ENCODE measurements around the gene ERMP1. TPM values are rescaled to one million over a fixed set of nuclear protein-coding genes. Genes with fewer than 3 reads are reported as not detected.

Gene ERMP1
- total and polyA plus RNA-seq, 7 donors = 2.4 to 12.3 (median 8.8) TPM

DNA sequence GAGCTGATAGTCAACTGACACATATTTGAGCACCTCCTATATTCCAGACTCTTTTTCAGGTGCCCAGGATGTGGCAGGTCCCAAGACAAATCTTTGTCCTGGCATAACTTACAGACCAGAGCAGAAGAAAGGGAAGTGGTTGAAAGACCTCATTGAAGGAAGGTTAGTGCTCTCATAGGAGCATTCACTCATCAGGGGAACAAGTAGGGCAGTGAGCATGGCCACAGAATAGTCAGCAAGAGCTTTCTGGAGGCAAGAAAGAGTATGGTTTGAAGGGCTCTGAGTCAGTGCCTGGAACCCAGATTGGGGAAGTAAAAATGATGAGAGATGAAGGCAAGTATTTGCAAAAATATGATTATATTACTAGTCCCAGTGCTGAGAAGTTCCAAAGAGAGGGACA is 25.0 kb upstream of the ERMP1 start:
- H3K9me3 ChIP-seq = no peaks in the 10 kb centered on the region
- peaks cover 7% of the 10 kb centered on the region for H3K4me1 ChIP-seq
- H3K36me3 ChIP-seq (ENCODE audit: insufficient read depth in 1 of 2, low read depth in 1 of 2) = peaks cover 0 to 16% of the 10 kb centered on the region in 2 donors
- intact Hi-C loops (cut with DNase I) = no loop called here
- no peak for DNase-seq
- no peaks in the 10 kb centered on the region for H3K27me3 ChIP-seq (ENCODE audit: insufficient read depth in 3 of 3, low read length in 2 of 3)
- H3K27ac ChIP-seq = no peak overlapping the region
- TF ChIP-seq, protein P1, sequence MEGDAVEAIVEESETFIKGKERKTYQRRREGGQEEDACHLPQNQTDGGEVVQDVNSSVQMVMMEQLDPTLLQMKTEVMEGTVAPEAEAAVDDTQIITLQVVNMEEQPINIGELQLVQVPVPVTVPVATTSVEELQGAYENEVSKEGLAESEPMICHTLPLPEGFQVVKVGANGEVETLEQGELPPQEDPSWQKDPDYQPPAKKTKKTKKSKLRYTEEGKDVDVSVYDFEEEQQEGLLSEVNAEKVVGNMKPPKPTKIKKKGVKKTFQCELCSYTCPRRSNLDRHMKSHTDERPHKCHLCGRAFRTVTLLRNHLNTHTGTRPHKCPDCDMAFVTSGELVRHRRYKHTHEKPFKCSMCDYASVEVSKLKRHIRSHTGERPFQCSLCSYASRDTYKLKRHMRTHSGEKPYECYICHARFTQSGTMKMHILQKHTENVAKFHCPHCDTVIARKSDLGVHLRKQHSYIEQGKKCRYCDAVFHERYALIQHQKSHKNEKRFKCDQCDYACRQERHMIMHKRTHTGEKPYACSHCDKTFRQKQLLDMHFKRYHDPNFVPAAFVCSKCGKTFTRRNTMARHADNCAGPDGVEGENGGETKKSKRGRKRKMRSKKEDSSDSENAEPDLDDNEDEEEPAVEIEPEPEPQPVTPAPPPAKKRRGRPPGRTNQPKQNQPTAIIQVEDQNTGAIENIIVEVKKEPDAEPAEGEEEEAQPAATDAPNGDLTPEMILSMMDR (IDR thresholded peaks at IDR 0.05) = no peak
- no peak overlapping the region for H3K4me3 ChIP-seq
- ATAC-seq = no peak

DNA sequence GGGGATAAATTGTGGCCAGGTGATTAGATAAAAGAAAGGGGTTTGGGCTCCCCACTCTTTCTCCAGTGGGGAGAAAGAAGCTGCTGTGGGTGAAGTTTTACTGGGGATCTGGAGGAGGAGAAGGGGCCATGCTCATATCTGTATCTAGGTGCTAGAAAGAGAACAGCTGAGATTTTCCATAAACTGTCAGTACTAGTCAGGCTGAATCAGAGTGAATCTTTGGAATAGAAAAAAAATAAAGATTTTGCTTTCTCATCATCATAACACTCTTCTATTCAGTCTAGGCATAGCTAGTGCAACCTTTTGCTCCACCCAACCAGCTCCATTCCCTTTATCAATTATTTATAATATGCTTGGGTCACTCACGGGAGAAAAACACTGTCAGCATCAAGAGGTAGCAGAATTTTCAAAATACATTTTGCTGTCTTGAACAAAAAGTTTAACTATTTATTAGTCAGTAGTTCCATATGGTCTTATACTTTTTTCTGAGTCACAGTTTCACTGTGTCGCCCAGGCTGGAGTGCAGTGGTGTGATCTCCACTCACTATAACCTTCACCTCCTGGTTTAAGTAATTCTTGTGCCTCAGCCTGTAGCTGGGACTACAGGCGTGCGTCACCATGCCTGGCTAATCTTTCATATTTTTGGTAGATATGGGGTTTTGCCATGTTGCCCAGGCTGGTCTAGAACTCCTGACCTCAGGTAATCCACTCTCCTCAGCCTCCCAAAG is 21.3 kb upstream of the ERMP1 start:
- Histone ChIP-seq H3K36me3 (ENCODE audit: insufficient read depth in 1 of 2, low read depth in 1 of 2) (peaks cover 0 to 16% of the 10 kb centered on the region in 2 donors), H3K27ac (no peak overlapping the region), H3K27me3 (ENCODE audit: insufficient read depth in 3 of 3, low read length in 2 of 3) (no peaks in the 10 kb centered on the region), H3K4me1 (peaks cover 10% of the 10 kb centered on the region), H3K9me3 (no peaks in the 10 kb centered on the region), H3K4me3 (no peak overlapping the region)
- whole genome bisulfite sequencing, 3 donors = 93 to 95% (median 94%) methylated on average over 4 of the region's 4 CpGs
- intact Hi-C loops (cut with DNase I) = no loop called here
- no peak for DNase-seq
- TF ChIP-seq, protein P1 (IDR thresholded peaks at IDR 0.05) = no peak
- no peak for ATAC-seq

DNA sequence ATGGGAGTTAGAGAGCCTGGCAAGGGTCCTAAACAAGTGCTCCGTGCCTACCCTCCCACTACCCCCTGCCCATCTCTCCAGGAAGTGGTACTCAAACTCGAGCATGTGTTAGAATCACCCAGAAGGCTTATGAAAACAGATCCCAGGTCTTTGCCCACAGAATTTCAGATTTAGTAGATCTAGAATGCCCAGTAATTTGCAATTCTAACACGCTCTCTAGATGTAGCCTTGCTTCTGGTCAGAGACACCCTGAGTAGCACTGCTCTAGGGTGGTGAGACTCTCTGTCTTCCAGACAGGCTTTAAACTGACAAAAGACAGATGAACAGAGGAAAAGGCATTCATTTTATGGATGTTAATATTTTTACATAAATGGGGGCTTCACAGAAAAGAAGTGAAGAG is 20.7 kb upstream of the ERMP1 start:
- H3K9me3 ChIP-seq = no peaks in the 10 kb centered on the region
- ATAC-seq = peak in 1 of 4 donors; percentile 32
- peaks cover 10% of the 10 kb centered on the region for H3K4me1 ChIP-seq
- TF ChIP-seq, protein P1 (IDR thresholded peaks at IDR 0.05) = no peak
- WGBS, 3 donors = 54 to 71% (median 61%) methylated on average over 3 of the region's 3 CpGs
- intact Hi-C loops (cut with DNase I) = no loop called here
- H3K27me3 ChIP-seq (ENCODE audit: insufficient read depth in 3 of 3, low read length in 2 of 3) = no peaks in the 10 kb centered on the region
- DNase-seq = no peak
- peaks cover 0 to 11% of the 10 kb centered on the region in 2 donors for H3K36me3 ChIP-seq (ENCODE audit: insufficient read depth in 1 of 2, low read depth in 1 of 2)
- no peak overlapping the region for H3K27ac ChIP-seq
- no peak overlapping the region for H3K4me3 ChIP-seq

DNA sequence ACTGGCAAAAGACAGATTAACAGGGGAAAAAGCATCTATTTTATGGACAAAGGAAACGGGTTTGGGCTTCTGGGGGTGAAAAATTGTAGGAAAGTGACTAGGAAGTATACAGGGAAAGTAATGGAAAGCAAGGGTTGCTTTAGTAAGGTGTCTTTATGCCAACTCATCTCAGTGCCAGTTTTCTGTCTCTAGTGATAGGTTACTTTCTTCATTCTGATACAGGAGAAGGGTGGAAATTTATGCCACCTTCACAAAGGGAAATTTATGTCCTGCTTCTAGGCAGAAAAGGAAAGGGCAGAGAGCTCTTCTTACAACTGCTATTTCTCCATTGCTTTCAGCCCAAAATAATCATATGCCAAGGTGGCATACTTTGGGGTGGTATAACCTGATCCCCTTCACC is 20.1 kb upstream of the ERMP1 start:
- ATAC-seq (peak in 2 of 4 donors; percentile 30 to 74), DNase-seq (no peak)
- Histone ChIP-seq H3K4me3 (no peak overlapping the region), H3K27ac (no peak overlapping the region), H3K36me3 (ENCODE audit: insufficient read depth in 1 of 2, low read depth in 1 of 2) (peaks cover 0 to 4% of the 10 kb centered on the region in 2 donors), H3K4me1 (peaks cover 10% of the 10 kb centered on the region), H3K27me3 (ENCODE audit: insufficient read depth in 3 of 3, low read length in 2 of 3) (no peaks in the 10 kb centered on the region), H3K9me3 (no peaks in the 10 kb centered on the region)
- 39 to 83% (median 53%) methylated on average over 1 of the region's 1 CpG for WGBS, 3 donors
- intact Hi-C loops (cut with DNase I) = no loop called here
- TF ChIP-seq, protein P1 (IDR thresholded peaks at IDR 0.05) = no peak

DNA sequence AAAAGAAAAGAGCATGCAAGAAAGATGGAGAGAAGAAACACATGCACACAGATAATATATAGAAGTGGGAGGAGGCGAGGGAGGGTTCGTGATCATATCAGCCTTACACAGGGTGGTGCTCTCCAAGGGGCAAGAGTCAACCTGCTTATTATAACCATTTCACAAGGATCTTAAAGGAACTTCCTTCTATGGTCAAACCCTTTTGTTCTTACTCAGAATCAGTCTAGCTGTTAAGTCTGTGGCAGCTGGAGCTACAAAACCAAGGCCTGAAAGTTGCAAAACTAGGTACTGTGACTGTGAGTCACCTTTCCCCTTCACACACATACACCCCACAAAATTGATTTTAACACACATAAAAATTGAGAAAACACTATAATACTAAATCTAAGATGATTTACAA is 18.5 kb upstream of the ERMP1 start:
- Histone ChIP-seq H3K27ac (no peak overlapping the region), H3K36me3 (ENCODE audit: insufficient read depth in 1 of 2, low read depth in 1 of 2) (no peaks in the 10 kb centered on the region), H3K4me1 (peaks cover 10% of the 10 kb centered on the region), H3K9me3 (no peaks in the 10 kb centered on the region), H3K27me3 (ENCODE audit: insufficient read depth in 3 of 3, low read length in 2 of 3) (no peaks in the 10 kb centered on the region), H3K4me3 (no peak overlapping the region)
- TF ChIP-seq, protein P1 (IDR thresholded peaks at IDR 0.05) = no peak
- intact Hi-C loops (cut with DNase I) = no loop called here
- ATAC-seq (peak in 1 of 4 donors; percentile 37), DNase-seq (no peak)
- WGBS, 3 donors = 83 to 95% (median 93%) methylated on average over 2 of the region's 2 CpGs

Data from psoas muscle (tissue), 8 donors.